GM23248 (cell line): ENCODE measurements around the gene DDX27.

Source experiments
- EZH2 ChIP-seq: fragments of 200-600 bp; sonication (generic); IDR thresholded peaks from 2 replicates; pipeline ENCODE4 v1.6.1; 2018; ENCODE audit warnings: antibody characterized with exemption, mild to moderate bottlenecking; ENCODE audit not compliant: insufficient read depth, poor library complexity, severe bottlenecking
- EZH2phosphoT487 ChIP-seq: fragments of 200-600 bp; sonication (generic); IDR thresholded peaks from 2 replicates; pipeline ENCODE4 v1.6.1; 2018; ENCODE audit warnings: antibody characterized with exemption, moderate library complexity, mild to moderate bottlenecking, low read depth; ENCODE audit not compliant: insufficient read depth

- TF ChIP-seq EZH2, result no peak
- no peak for TF ChIP-seq EZH2phosphoT487
Observed at GRCh38 chr20:49277786-49278035, 58.5 kb downstream of the DDX27 start.
